Measurements from ENCODE around the gene RNF130.

DNA sequence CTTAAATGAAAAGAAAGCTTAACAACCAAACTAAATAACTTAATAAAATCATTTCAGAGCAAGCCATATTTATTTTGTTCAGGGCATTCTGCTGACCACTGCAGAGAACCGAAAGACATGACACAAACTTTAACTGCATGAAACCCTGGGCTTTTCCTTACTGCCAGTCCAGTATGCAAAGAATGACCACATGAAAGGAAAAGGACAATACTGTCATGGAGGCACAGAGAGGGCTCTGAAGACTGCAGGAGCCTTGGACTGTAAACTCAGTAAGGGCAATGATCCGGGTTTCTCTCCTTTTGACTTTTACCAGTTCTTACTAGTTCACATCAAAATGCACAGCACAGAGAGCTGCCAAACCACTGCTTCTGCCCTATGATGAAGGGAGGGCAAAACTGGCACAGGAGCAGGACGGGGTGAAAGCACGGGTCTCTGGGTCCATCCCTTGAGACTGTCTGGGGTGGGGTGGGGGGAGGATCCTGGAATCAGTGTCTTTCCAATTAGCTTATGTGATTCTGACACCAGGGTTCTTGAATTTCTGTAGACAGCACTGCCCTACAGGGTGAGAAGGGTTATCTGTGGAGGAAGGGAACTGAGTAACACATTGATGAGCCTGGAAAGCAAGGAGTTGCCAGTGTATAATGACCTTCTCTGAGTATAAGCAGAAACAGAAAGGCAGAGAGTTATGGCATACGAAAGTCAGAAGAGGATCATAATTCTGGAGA, 44.7 kb downstream of the RNF130 start:
- TF ChIP-seq, protein P1, sequence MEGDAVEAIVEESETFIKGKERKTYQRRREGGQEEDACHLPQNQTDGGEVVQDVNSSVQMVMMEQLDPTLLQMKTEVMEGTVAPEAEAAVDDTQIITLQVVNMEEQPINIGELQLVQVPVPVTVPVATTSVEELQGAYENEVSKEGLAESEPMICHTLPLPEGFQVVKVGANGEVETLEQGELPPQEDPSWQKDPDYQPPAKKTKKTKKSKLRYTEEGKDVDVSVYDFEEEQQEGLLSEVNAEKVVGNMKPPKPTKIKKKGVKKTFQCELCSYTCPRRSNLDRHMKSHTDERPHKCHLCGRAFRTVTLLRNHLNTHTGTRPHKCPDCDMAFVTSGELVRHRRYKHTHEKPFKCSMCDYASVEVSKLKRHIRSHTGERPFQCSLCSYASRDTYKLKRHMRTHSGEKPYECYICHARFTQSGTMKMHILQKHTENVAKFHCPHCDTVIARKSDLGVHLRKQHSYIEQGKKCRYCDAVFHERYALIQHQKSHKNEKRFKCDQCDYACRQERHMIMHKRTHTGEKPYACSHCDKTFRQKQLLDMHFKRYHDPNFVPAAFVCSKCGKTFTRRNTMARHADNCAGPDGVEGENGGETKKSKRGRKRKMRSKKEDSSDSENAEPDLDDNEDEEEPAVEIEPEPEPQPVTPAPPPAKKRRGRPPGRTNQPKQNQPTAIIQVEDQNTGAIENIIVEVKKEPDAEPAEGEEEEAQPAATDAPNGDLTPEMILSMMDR (IDR thresholded peaks at IDR 0.05) = no peak
- no peak for TF ChIP-seq POLR2A (IDR thresholded peaks at IDR 0.05)
